Cardiac muscle cell (in vitro differentiated cells and primary cell): Measurements from ENCODE around the gene DFFB. TPM values are rescaled to one million over a fixed set of nuclear protein-coding genes. Genes with fewer than 3 reads are reported as not detected.

Experiments
- DNase-seq, 2 donors: peaks; one replicate each; pipeline versions ENCODE4 v3.0.0 to v3.0.0-alpha.2; 2010 to 2017; ENCODE audit warnings: low read depth in 1 of 2, low spot score in 1 of 2
- H3K27ac ChIP-seq: fragments of 200-600 bp; sonication (generic); 2 replicates; pipeline ENCODE4 v1.5.1; 2016
- H3K27me3 ChIP-seq: fragments of 200-600 bp; sonication (generic); 2 replicates; pipeline ENCODE4 v1.6.0; 2016; ENCODE audit warnings: control low read depth
- H3K36me3 ChIP-seq: fragments of 200-600 bp; sonication (generic); 2 replicates; pipeline ENCODE4 v1.5.1; 2016; ENCODE audit warnings: control low read depth
- H3K4me1 ChIP-seq: fragments of 200-600 bp; sonication (generic); 2 replicates; pipeline ENCODE4 v1.8.1; 2017; ENCODE audit warnings: low read depth, mild to moderate bottlenecking, mixed run types
- H3K4me3 ChIP-seq: fragments of 200-600 bp; sonication (generic); 2 replicates; pipeline ENCODE4 v1.5.1; 2016; ENCODE audit warnings: mild to moderate bottlenecking
- H3K9me3 ChIP-seq: fragments of 200-600 bp; sonication (generic); 2 replicates; pipeline ENCODE4 v1.5.1; 2017; ENCODE audit warnings: low read depth, mild to moderate bottlenecking, control low read depth
- CTCF ChIP-seq: IDR thresholded peaks from 2 replicates; pipeline ENCODE4 v1.5.1; 2012; ENCODE audit warnings: low read depth, mild to moderate bottlenecking, low read length
- polyA plus RNA-seq: library from polyadenylated mRNA; unstranded; fragments of >200 nt; fragmentation: Nextera tagmentation; extraction: Ambion mirVana; gene quantifications from 2 replicates; pipeline ENCODE4 v1.2.1, GENCODE V29; 2016
- total RNA-seq: library from RNA; depleted of rRNA; stranded (reverse); fragments of >200 nt; gene quantifications from 2 replicates; pipeline ENCODE4 v1.2.3, GENCODE V29; 2016

Gene DFFB
- total and polyA plus RNA-seq, 2 experiments from 2014 or later: 6.5 to 8.0 TPM

- no peaks in the 10 kb centered on the region for H3K4me1 ChIP-seq
- H3K4me3 ChIP-seq: no peak overlapping the region
- no peaks in the 10 kb centered on the region for H3K36me3 ChIP-seq
- no peak for TF ChIP-seq CTCF
- H3K9me3 ChIP-seq: no peaks in the 10 kb centered on the region
- no peaks in the 10 kb centered on the region for H3K27me3 ChIP-seq
- no peak overlapping the region for H3K27ac ChIP-seq
- no peak for DNase-seq
Measured at GRCh38 chr1:3865606-3866160, 8.4 kb downstream of the DFFB start.

GRCh38 chr1:3868464-3869006 is 11.3 kb downstream of the DFFB start:
- Histone ChIP-seq H3K4me3 (no peak overlapping the region), H3K27ac (no peak overlapping the region), H3K27me3 (no peaks in the 10 kb centered on the region), H3K9me3 (no peaks in the 10 kb centered on the region), H3K4me1 (no peaks in the 10 kb centered on the region), H3K36me3 (no peaks in the 10 kb centered on the region)
- TF ChIP-seq CTCF: no peak
- DNase-seq: no peak

- TF ChIP-seq CTCF: no peak
- H3K4me1 ChIP-seq: no peaks in the 10 kb centered on the region
- no peaks in the 10 kb centered on the region for H3K27me3 ChIP-seq
- H3K4me3 ChIP-seq: no peak overlapping the region
- no peaks in the 10 kb centered on the region for H3K9me3 ChIP-seq
- peak in 1 of 2 donors; percentile 17 for DNase-seq
- H3K27ac ChIP-seq: no peak overlapping the region
- no peaks in the 10 kb centered on the region for H3K36me3 ChIP-seq
Measured at GRCh38 chr1:3869751-3870301, 12.6 kb downstream of the DFFB start.

DNA sequence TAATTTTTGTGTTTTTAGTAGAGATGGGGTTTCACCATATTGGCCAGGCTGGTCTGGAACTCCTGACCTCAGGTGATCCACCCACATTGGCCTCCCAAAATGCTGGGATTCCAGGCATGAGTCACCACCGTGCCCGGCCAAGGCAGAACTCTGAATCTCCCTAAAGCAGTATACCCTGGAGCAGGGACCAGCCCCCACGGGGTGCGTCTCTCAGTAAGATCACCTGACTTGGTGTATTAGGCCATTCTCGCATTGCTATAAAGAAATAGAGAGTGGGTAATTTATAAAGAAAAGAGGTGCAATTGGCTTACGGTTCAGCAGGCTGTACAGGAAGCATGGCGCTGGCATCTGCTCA is 14.2 kb downstream of the DFFB start:
- H3K27ac ChIP-seq: no peak overlapping the region
- H3K9me3 ChIP-seq: no peaks in the 10 kb centered on the region
- H3K4me3 ChIP-seq: no peak overlapping the region
- no peak for TF ChIP-seq CTCF
- DNase-seq: no peak
- no peaks in the 10 kb centered on the region for H3K4me1 ChIP-seq
- peaks cover 3% of the 10 kb centered on the region for H3K36me3 ChIP-seq
- H3K27me3 ChIP-seq: no peaks in the 10 kb centered on the region

DNA sequence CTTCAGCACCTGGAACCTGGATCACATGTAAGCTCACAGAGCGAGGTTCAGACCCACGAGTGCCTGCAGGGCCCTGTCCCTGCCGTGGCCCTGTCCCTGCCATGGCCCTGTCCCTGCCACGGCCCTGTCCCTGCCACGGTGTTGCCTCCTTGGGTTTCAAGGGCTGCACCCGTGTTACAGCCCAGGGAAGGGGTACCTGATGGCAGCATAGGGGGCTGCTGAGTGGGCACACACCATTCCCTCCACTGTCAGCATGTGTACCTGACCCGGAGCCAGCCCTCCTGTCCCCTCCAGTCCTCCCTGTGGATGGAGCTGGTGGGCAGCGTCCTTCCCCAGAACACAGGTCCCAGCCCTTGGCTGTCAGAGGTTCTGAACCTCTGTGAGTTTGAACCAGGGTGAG is 15.3 kb downstream of the DFFB start:
- Histone ChIP-seq H3K4me3 (no peak overlapping the region), H3K9me3 (no peaks in the 10 kb centered on the region), H3K4me1 (no peaks in the 10 kb centered on the region), H3K27me3 (no peaks in the 10 kb centered on the region), H3K27ac (no peak overlapping the region), H3K36me3 (peaks cover 3% of the 10 kb centered on the region)
- no peak for TF ChIP-seq CTCF
- no peak for DNase-seq
